Measurements from ENCODE around the gene PIEZO2. TPM values are rescaled to one million over a fixed set of nuclear protein-coding genes. Genes with fewer than 3 reads are reported as not detected.

Gene PIEZO2
- total RNA-seq, 1 experiment from 2014 or later, result 10.7 TPM

- no peak for ATAC-seq
Observed at GRCh38 chr18:11035376-11035775, 114.0 kb downstream of the PIEZO2 start.

More at GRCh38 chr18:11035376-11035775, 114.0 kb downstream of the PIEZO2 start:
- no peak overlapping the region for H3K4me3 Mint-ChIP-seq
- no peak overlapping the region for H3K27ac Mint-ChIP-seq
- no peaks in the 10 kb centered on the region; the same call in 1 of the 2 replicates for H3K9me3 Mint-ChIP-seq
- H3K4me1 Mint-ChIP-seq, result peaks cover 11% of the 10 kb centered on the region
- ChIA-PET POLR2A (no interaction called here), CTCF (interaction anchor here (1.0 kb wide), 1 partner anchor 111 kb away, joined by 3 read pairs; no protein-coding TSS in a partner anchor)
- TF ChIP-seq E2F1 (CRISPR knock-in tag; IDR thresholded peaks at IDR 0.05), result no peak
- no peak for TF ChIP-seq NR3C1 (CRISPR knock-in tag; conservative IDR thresholded peaks at IDR 0.05; ENCODE audit: low read depth)
- no peak for TF ChIP-seq FOXK1 (CRISPR knock-in tag; IDR thresholded peaks at IDR 0.05)
- TF ChIP-seq GABPB1 (CRISPR knock-in tag; IDR thresholded peaks at IDR 0.05), result no peak
- no peak for TF ChIP-seq ZNF232 (CRISPR knock-in tag; IDR thresholded peaks at IDR 0.05)
- no peak for TF ChIP-seq ZNF416 (CRISPR knock-in tag; IDR thresholded peaks at IDR 0.05)
- no peak for TF ChIP-seq ATF1 (CRISPR knock-in tag; IDR thresholded peaks at IDR 0.05)
- TF ChIP-seq TCF7 (CRISPR knock-in tag; IDR thresholded peaks at IDR 0.05; ENCODE audit: low read depth), result no peak
- no peak for TF ChIP-seq ZSCAN18 (CRISPR knock-in tag; IDR thresholded peaks at IDR 0.05)
- TF ChIP-seq MLX (CRISPR knock-in tag; IDR thresholded peaks at IDR 0.05), result no peak
- no peak for TF ChIP-seq PRDM15 (CRISPR knock-in tag; IDR thresholded peaks at IDR 0.05)
- TF ChIP-seq ERG (CRISPR knock-in tag; IDR thresholded peaks at IDR 0.05), result no peak
- no peak for TF ChIP-seq ATF2 (CRISPR knock-in tag; IDR thresholded peaks at IDR 0.05; ENCODE audit: borderline replicate concordance, low read depth)
- DNase-seq (ENCODE audit: low spot score), result no peak
- peaks cover 3% of the 10 kb centered on the region for H3K36me3 Mint-ChIP-seq
- no peaks in the 10 kb centered on the region for H3K27me3 Mint-ChIP-seq (ENCODE audit: low read depth)
